GM11168 (cell line): ENCODE data around the gene KCNQ5.

Source experiments
- in situ Hi-C: fragments of 300-500 bp; cut with MboI; formaldehyde crosslinking; loops from one replicate; pipeline ENCODE4 v1.12.0; 2022; ENCODE audit warnings: low sequenced_read_pairs; ENCODE audit not compliant: unreplicated experiment

KCNQ5 gene

DNA sequence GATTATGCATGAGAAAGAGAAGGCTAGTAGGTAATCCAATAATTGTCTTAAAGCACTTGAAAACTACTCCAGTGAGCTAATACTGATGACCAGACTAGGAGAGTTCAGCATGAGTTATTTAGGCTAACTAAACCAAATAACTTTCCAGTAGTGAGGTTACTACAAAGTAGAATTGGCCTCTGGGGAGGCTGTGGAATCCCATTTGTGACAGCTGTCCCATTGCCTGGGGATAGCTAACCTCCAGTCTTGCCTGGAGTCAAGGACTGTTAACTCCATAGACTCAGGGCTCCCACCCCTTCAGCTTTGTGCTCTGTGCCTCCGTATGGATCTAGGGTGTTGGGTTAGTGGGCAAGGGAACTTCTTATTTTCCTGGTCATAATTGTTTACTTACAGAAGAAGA lies 51.0 kb downstream of the KCNQ5 start:
- in situ Hi-C loops = no loop called here

DNA sequence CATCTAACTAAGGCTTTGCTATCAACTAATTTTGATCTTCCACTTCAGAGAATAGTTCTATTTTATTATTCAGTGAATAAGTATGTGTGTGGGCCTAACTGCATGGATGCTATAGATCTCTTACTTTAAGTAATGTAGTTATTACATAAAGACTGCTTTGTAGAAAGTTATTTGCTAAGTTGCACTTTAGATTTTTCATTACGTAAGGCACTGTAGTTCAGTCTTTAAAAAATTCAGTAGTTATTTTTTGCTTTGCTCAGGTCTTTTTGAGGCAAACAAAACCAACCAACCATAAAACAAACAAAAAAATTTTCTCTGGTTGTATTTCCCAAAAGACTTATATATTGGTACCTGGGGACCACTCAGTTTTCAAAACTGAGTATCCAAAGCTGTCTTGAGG lies 53.0 kb downstream of the KCNQ5 start:
- in situ Hi-C loops = no loop called here

DNA sequence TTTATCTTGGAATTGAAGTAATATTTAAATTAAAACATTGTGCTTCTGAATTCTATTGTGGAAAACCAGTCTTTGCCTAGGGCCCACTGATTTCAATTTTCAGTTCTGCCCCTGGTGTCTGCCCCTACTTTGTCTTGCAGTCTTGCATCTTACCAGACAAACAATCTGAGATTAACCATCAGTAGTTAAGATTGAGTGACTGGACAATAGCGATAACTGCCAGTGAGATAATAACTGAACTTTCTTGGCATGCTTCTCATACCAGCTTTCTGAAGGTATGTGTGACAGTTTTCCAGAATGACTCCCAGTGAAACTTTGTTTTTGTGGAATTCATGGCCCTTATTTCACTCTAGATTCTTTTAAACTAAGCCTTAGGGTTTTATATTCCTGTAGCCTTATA lies 53.5 kb downstream of the KCNQ5 start:
- in situ Hi-C loops = no loop called here

GRCh38 chr6:72676995-72677394 lies 55.1 kb downstream of the KCNQ5 start:
- in situ Hi-C loops = no loop called here

GRCh38 chr6:72677740-72678139 lies 55.9 kb downstream of the KCNQ5 start:
- in situ Hi-C loops = no loop called here

GRCh38 chr6:72683797-72684196 lies 61.9 kb downstream of the KCNQ5 start:
- in situ Hi-C loops = loop anchor here (5.0 kb wide), 1 partner anchor 36 kb away; no protein-coding TSS in a partner anchor

DNA sequence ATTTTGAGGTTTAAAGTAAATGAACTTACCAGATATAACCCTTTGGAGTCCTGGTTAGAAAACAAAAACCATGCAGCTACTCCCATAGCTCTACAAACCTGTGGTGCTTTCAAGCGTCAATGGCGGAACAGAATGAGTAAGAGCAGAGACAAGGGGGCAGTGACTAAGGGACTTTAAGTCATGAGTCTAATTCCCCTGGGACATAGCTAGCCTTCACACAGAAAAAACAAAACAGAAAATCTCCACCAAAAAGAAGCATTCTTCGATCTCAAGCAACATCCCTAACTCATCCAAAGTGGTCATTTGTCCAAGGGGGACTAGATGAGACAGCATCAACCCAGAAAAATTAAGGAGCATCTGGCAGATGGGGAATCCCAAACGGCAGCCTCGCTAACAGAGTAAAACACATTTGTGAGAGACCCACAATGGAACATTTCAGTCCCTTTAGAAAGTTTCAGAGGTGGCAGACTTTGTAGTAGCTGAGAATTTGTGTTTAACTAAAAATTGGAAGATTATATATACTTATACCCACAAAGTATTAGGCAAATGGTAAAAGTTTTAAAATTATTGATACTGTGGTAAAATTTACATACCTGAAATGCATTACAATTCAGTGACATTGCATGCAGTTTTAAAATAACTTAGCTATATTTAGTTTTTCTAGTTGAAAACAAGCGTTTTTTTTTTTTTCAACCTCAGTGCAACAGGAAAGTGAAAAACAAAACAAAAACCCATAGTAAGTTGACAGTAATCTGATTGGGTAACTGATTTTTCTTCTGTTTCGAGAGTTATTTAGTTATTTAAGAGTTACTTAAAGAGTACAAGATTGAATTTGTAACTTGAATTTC lies 67.5 kb downstream of the KCNQ5 start:
- in situ Hi-C loops = no loop called here

- in situ Hi-C loops = no loop called here
These were observed 69.4 kb downstream of the KCNQ5 start for GRCh38 chr6:72691249-72691648.

DNA sequence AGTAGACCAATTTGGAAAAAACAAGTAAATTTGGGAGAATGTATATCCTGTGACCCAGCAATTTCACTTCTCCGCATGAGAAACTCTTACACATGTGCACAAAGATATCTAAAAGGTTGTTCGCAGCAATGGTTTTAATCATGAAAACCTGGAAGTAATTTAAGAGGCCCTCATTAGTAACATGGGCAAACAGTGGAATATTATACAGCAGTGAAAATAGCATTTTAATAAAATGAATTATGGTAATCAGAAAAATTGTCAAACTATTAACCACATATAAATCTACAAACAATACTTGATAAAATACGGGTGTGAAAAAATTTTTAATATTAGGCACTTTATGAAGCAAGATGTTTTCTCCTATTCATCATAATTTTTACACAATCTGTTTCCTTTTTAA lies 74.2 kb downstream of the KCNQ5 start:
- in situ Hi-C loops = no loop called here

DNA sequence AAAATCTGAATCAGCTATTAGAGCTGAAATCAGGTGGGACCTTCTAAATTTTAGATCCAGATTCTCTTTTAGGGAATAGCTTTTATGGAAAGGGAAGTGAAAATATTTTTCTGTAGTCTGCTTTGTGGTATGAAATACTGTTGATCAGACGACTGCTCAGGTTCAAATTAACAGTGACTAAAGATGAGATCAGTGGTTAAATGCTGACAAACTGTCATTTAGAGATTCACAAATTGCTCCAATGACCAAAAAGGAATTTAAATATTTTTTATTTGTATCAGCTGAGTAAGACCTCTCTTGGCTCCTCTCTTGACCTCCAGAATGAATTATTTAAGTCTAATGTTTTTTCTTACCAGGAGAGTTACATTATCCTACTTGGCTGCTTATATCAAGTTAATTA lies 77.3 kb downstream of the KCNQ5 start:
- in situ Hi-C loops = no loop called here

- in situ Hi-C loops = no loop called here
These were observed 80.6 kb downstream of the KCNQ5 start for GRCh38 chr6:72702421-72702820.

GRCh38 chr6:72703093-72703492 lies 81.2 kb downstream of the KCNQ5 start:
- in situ Hi-C loops = no loop called here

DNA sequence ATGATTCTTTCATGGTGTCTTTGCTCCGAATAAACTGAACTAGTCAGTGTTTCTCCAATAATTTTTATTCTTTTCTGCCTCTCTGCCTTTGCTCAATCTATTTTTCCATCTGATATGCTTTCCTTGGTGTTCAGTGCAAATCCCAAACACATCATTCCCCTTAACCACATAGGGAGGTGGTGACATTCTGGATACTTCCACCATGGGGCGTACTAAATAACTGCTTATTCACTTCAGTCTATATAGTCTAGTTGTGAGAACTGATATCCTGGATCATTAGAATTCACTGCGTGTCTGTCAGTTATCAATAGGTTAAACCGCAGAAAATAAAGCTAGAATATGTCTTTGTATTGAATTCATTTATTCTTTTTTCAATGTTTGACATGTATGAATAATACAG lies 83.1 kb downstream of the KCNQ5 start:
- in situ Hi-C loops = no loop called here

DNA sequence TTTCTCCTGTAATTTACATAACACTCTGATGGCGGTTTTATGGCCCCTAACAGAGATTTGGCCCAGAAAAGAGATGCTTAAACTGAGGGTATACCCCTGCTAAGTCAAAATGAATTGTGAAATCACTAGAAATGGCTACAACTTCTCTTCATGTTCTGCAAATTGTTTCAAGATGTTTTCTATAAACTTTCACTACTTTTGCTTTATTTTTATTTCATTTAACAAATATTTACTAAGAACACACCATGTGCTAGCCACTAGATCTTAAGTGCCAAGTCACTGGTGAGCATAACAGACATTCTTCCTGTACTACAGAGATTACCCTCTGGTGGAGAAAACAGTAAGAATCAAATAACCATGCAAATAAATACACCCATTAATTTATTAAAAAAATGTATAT lies 87.6 kb downstream of the KCNQ5 start:
- in situ Hi-C loops = no loop called here

- in situ Hi-C loops = no loop called here
These were observed 89.9 kb downstream of the KCNQ5 start for GRCh38 chr6:72711731-72712130.

- in situ Hi-C loops = no loop called here
These were observed 91.0 kb downstream of the KCNQ5 start for GRCh38 chr6:72712910-72713309.

DNA sequence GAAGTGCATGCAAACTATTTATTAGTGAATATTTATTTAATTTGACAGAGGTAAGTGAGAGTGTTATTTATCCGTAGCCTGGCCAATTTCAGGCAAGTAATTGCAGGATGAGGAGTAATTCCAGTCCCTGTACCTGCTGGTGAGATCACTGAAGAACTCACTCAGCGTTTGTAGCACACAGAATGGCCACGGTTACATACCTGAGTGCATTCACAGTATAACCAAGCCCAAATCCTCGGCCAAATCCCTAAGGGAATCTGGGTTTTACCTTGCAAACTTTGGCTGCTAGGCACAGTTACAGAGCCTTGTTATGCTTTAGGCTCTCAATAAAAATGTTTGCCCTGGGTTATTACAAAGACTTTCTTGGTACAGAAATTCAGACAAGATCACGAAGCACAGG lies 93.3 kb downstream of the KCNQ5 start:
- in situ Hi-C loops = no loop called here

DNA sequence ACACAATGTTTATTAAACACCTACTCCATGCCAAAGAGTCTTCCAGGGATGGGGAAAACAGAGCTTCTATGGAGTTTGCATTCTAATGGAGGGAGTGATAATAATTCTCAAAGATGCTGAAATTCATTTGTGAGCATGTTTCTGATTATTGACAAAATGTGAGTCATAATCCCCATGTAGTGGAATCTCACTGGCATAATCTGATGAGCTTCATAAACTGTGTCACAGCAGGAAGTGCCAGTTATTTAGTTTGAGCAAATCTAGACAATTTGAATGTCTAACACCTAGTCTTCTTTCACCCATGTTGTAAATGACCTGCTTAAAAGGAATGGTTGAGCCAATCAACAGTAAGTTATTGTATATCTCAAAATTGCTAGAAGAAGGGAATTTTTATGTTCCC lies 95.1 kb downstream of the KCNQ5 start:
- in situ Hi-C loops = no loop called here

- in situ Hi-C loops = no loop called here
These were observed 98.6 kb downstream of the KCNQ5 start for GRCh38 chr6:72720464-72720863.

GRCh38 chr6:72721346-72721745 lies 99.5 kb downstream of the KCNQ5 start:
- in situ Hi-C loops = no loop called here

DNA sequence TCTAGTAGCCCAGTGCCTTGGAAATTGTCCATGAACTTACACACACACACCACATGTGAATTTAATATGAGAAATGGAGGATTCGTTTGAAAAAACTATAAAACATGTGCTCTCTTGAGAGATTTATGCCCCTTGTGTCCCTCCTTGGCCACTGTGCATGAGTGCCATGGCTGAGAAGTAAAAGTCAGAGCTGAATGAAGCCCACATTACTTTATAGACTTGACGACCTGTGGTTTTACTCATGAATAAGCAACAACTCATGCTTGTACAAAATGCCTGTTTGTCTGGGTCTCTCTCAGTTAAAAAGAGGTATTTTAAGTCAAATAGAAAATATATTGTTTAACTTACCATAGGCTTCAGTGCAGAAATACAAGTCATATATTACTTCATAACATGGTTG lies 102.7 kb downstream of the KCNQ5 start:
- in situ Hi-C loops = no loop called here

GRCh38 chr6:72728706-72729343 lies 107.0 kb downstream of the KCNQ5 start:
- in situ Hi-C loops = no loop called here
